Measurements from ENCODE around the gene TNFRSF6B.

The TNFRSF6B gene

GRCh38 chr20:63739130-63740069 lies 42.9 kb downstream of the TNFRSF6B start, which contains the start of gene SLC2A4RG:
SLC2A4RG (plus strand) TSS chr20:63739776; CDS start chr20:63739913, 137 bp downstream.
- peak; percentile 39 for DNase-seq

GRCh38 chr20:63740070-63740626 lies 43.7 kb downstream of the TNFRSF6B start:
- no peak for DNase-seq

- peak; percentile 84 for DNase-seq
Observed at GRCh38 chr20:63740627-63741353, 44.3 kb downstream of the TNFRSF6B start.

- DNase-seq: no peak
Observed at GRCh38 chr20:63741354-63741675, 44.9 kb downstream of the TNFRSF6B start.

- no peak for DNase-seq
Observed at GRCh38 chr20:63741676-63742380, 45.4 kb downstream of the TNFRSF6B start.

- DNase-seq: no peak
Observed at GRCh38 chr20:63742381-63743024, 46.1 kb downstream of the TNFRSF6B start.

- no peak for DNase-seq
Observed at GRCh38 chr20:63743210-63743970, 46.9 kb downstream of the TNFRSF6B start.

- DNase-seq: no peak
Observed at GRCh38 chr20:63744158-63744557, 47.7 kb downstream of the TNFRSF6B start.

- no peak for DNase-seq
Observed at GRCh38 chr20:63744574-63745423, 48.3 kb downstream of the TNFRSF6B start.

- DNase-seq: no peak
Observed at GRCh38 chr20:63745424-63745805, 49.0 kb downstream of the TNFRSF6B start.

GRCh38 chr20:63745961-63746731 lies 49.7 kb downstream of the TNFRSF6B start:
- no peak for DNase-seq

GRCh38 chr20:63746751-63747315 lies 50.4 kb downstream of the TNFRSF6B start:
- no peak for DNase-seq

GRCh38 chr20:63747622-63748069 lies 51.2 kb downstream of the TNFRSF6B start:
- no peak for DNase-seq
